ENCODE data around the gene SLC38A3. TPM values are rescaled to one million over a fixed set of nuclear protein-coding genes. Genes with fewer than 3 reads are reported as not detected.

SLC38A3 gene
- total and polyA plus RNA-seq, 11 donors, result 1.0 to 14.8 (median 8.4) TPM

DNA sequence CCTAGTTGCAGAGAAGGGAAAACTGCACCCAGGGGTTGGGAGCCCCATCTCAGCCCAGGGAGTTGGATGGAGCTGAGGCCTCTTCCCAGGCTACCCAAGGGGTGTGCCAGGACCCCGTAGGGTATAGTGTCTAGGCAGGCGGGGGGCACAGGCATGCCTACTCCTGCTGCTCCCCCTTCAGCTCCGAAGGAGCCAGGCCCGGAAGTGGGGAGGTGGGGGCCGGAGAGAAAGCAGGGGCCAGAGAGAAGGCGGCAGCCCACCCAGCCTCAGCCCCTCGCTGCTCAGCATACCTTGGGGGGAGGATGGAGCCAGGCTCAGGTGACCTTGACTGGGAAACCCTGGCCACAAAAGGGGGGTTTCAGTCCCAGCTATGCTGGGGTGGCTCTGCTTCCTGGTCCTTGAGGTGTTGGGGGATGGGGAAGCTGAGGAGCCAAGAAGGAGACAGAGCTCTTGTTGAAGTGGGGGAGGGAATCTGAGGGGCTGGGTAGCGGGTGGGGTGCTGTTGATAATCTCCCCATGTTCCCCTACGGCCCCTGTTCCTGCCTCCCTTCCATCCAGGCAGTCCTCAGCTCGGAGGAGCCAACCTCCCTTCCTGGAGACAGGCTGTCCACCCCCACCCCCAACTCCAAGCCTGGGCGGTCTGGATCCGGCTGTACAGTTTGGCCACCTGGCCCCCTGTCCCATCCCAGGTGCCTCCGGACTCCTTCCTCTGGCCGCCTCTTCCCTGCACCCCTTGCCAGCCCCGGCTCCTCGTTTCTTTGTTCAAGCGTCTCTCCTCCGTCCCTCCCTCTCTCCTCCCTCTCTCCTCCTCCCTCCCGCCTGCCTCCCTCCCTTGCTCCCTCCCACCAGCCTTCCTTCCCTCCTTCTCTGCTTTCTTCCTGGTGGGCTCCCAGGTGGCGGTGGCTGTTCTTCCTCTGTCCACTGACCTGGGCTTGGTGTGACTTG, 48.2 kb upstream of the SLC38A3 start:
- peaks cover 0 to 23% (median 0%) of the 10 kb centered on the region in 9 donors for H3K27me3 ChIP-seq
- H3K9me3 ChIP-seq, result no peaks in the 10 kb centered on the region
- no peaks in the 10 kb centered on the region for H3K36me3 ChIP-seq
- peak overlapping the region in 11 of 12 donors; percentile 40 to 79 (median 62) for H3K4me3 ChIP-seq
- peaks cover 3 to 70% (median 33%) of the 10 kb centered on the region in 12 donors for H3K4me1 ChIP-seq
- no peak for DNase-seq
- peak in 1 of 4 donors; percentile 10 for ATAC-seq
- intact Hi-C loops (cut with DNase I), result loop anchor here in 1 of 10 donors (2.0 kb wide), 1 partner anchor 32 kb away; no protein-coding TSS in a partner anchor
- TF ChIP-seq, protein P1, sequence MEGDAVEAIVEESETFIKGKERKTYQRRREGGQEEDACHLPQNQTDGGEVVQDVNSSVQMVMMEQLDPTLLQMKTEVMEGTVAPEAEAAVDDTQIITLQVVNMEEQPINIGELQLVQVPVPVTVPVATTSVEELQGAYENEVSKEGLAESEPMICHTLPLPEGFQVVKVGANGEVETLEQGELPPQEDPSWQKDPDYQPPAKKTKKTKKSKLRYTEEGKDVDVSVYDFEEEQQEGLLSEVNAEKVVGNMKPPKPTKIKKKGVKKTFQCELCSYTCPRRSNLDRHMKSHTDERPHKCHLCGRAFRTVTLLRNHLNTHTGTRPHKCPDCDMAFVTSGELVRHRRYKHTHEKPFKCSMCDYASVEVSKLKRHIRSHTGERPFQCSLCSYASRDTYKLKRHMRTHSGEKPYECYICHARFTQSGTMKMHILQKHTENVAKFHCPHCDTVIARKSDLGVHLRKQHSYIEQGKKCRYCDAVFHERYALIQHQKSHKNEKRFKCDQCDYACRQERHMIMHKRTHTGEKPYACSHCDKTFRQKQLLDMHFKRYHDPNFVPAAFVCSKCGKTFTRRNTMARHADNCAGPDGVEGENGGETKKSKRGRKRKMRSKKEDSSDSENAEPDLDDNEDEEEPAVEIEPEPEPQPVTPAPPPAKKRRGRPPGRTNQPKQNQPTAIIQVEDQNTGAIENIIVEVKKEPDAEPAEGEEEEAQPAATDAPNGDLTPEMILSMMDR (IDR thresholded peaks at IDR 0.05), result no peak
- TF ChIP-seq POLR2A (IDR thresholded peaks at IDR 0.05), result no peak
- H3K27ac ChIP-seq, result peak overlapping the region in 11 of 12 donors; percentile 53 to 92 (median 81)
- 46 to 57% (median 51%) methylated on average over 17 to 20 of the region's 20 CpGs for WGBS, 4 donors

- H3K9me3 ChIP-seq, result no peaks in the 10 kb centered on the region
- H3K27ac ChIP-seq, result peak overlapping the region; percentile 20 to 92 (median 82)
- ATAC-seq (no peak), DNase-seq (no peak)
- intact Hi-C loops (cut with DNase I), result loop anchor here in 2 of 10 donors (2.0 kb wide), 2 partner anchors 15 to 31 kb away; no protein-coding TSS in a partner anchor
- TF ChIP-seq, protein P1 (IDR thresholded peaks at IDR 0.05), result no peak
- no peak for TF ChIP-seq POLR2A (IDR thresholded peaks at IDR 0.05)
- H3K27me3 ChIP-seq, result peaks cover 0 to 23% (median 0%) of the 10 kb centered on the region in 9 donors
- H3K4me1 ChIP-seq, result peaks cover 3 to 81% (median 45%) of the 10 kb centered on the region in 12 donors
- no peaks in the 10 kb centered on the region for H3K36me3 ChIP-seq
- H3K4me3 ChIP-seq, result peak overlapping the region in 4 of 12 donors; percentile 21 to 75 (median 58)
- WGBS, 4 donors, result 75 to 78% (median 76%) methylated on average over 12 of the region's 12 CpGs
These were observed 47.1 kb upstream of the SLC38A3 start for GRCh38 chr3:50157827-50158529.

GRCh38 chr3:50158530-50159146, 46.4 kb upstream of the SLC38A3 start:
- DNase-seq (no peak), ATAC-seq (no peak)
- no peaks in the 10 kb centered on the region for H3K9me3 ChIP-seq
- WGBS, 4 donors, result 59 to 84% (median 68%) methylated on average over 10 of the region's 10 CpGs
- H3K4me3 ChIP-seq, result peak overlapping the region in 4 of 12 donors; percentile 15 to 57 (median 21)
- TF ChIP-seq, protein P1 (IDR thresholded peaks at IDR 0.05), result no peak
- no peak for TF ChIP-seq POLR2A (IDR thresholded peaks at IDR 0.05)
- H3K4me1 ChIP-seq, result peaks cover 3 to 88% (median 51%) of the 10 kb centered on the region in 12 donors
- peak overlapping the region; percentile 20 to 92 (median 82) for H3K27ac ChIP-seq
- H3K27me3 ChIP-seq, result peaks cover 0 to 23% (median 0%) of the 10 kb centered on the region in 9 donors
- H3K36me3 ChIP-seq, result no peaks in the 10 kb centered on the region
- intact Hi-C loops (cut with DNase I), result loop anchor here in 1 of 10 donors (2.0 kb wide), 1 partner anchor 14 kb away; no protein-coding TSS in a partner anchor
